HG03521 (cell line): ENCODE results near the gene CCDC88C.

Experiments used
- ATAC-seq: cut with Tn5 transposase; IDR thresholded peaks from one replicate; pipeline ENCODE4 v1.9.1; 2021; ENCODE audit warnings: mild to moderate bottlenecking, moderate library complexity; ENCODE audit not compliant: unreplicated experiment

The CCDC88C gene

GRCh38 chr14:91329486-91330014, 88.1 kb downstream of the CCDC88C start:
- ATAC-seq = no peak

GRCh38 chr14:91328313-91329050, 89.1 kb downstream of the CCDC88C start:
- ATAC-seq = no peak

DNA sequence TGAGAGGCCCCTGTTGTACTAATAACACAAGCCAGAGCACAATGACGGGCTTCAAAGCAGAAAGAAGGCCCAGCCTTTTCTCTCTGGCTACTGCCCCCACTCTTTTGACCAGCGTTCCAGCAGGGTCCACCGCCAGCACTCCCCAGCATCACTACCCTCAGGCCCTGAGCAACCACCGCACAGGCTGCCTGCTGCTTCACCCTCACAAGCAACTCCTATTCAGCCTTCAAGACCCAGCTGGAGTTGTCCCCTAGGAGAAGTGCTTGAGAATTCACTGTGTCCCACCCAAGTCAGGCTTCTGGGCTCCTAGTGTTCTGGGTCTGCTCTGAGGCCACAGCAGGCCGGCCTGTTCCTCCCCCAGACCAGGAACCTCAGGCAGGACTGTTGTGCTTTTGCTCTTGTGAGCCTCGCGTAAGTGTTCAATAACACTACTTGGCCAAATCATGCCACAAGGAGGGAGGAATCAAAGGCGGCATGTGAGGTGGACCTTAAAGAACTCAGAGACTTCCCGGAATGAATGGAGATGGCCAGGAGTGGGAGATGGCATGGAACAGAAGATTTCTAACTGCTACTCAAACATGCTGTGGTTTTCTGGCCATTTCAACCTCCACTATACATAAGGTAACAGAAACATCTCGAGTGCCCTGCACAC, 89.8 kb downstream of the CCDC88C start:
- ATAC-seq = no peak

DNA sequence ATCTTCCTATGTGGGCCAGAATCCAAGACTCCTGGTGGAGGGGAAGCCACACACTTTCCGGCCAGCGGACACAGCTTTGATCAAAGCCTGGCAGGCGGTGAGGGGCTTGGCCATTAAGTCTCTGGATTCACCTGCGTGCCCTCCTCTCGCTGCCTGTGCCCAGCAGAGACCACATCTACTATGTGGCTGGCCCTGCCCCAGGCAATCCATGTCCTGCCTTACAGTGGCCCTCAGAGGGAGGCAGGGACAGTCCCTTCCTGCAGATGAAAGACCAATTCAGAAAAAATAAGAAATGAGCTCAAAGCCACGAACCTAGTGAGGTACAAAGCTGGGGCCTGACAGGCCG, 90.4 kb downstream of the CCDC88C start:
- no peak for ATAC-seq

GRCh38 chr14:91326514-91327249, 90.9 kb downstream of the CCDC88C start:
- no peak for ATAC-seq

- no peak for ATAC-seq
Measured at GRCh38 chr14:91324606-91325575, 92.7 kb downstream of the CCDC88C start.

- peak; percentile 74 for ATAC-seq
Measured at GRCh38 chr14:91323671-91324605, 93.7 kb downstream of the CCDC88C start.

DNA sequence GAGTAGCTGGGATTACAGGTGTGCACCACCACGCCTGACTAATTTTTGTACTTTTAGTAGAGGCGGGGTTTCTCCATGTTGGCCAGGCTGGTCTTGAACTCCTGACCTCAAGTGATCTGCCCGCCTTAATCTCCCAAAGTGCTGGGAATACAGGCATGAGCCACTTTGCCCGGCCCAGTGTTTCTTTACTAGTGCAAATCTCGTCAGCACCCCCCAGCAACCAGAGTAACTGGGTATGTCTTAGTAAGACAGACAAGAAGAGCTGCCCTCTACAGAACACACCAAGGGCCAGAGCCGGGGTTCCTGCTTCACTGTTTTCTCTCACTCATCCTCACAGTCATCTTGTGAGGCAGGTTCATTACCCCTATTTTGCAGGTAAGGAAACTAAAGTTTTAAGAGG, 94.6 kb downstream of the CCDC88C start:
- ATAC-seq = no peak

- ATAC-seq = no peak
Measured at GRCh38 chr14:91322623-91323022, 95.0 kb downstream of the CCDC88C start.

GRCh38 chr14:91321131-91321530, 96.5 kb downstream of the CCDC88C start:
- ATAC-seq = no peak

GRCh38 chr14:91320266-91320665, 97.4 kb downstream of the CCDC88C start:
- no peak for ATAC-seq

- ATAC-seq = no peak
Measured at GRCh38 chr14:91318911-91319310, 98.7 kb downstream of the CCDC88C start.

- no peak for ATAC-seq
Measured at GRCh38 chr14:91317381-91318308, 100.0 kb downstream of the CCDC88C start.

GRCh38 chr14:91316761-91317160, 100.9 kb downstream of the CCDC88C start:
- no peak for ATAC-seq

- peak; percentile 70 for ATAC-seq
Measured at GRCh38 chr14:91315844-91316267, 101.8 kb downstream of the CCDC88C start.

- ATAC-seq = no peak
Measured at GRCh38 chr14:91313852-91314251, 103.8 kb downstream of the CCDC88C start.

DNA sequence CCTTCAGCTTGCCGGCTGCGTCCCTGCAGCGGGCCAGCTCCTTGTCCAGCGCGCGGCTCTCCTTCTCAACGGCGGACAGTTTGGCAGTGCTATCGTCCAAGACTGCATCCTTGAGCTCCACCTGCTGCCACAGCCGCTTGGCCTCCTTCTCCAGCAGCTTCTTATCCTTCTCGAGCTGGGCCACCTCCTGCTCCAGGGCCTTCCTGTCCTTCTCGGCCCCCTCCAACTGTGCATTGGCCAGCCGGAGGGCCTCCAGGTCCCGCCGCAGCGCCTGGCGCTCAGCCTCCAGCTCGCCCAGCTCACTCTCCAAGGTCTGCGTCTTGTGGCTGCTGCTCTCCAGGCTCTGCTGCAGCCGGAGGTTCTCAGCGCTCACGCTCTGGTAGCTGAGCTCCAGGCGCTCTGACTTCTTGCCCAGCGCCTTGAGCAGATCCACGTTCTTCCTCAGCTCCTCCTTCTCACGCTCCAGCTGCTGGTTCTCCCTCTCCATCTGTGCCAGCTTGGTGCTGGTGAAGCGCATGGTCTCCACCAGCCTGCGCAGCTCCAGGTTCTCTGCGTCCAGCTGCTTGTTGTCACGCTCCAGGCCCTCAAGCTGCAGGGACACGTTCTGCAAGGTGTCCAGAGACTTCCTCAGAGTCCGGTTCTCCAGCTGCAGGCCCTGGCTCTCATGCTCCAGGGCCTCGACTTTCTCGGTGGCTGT, 104.3 kb downstream of the CCDC88C start:
- no peak for ATAC-seq

DNA sequence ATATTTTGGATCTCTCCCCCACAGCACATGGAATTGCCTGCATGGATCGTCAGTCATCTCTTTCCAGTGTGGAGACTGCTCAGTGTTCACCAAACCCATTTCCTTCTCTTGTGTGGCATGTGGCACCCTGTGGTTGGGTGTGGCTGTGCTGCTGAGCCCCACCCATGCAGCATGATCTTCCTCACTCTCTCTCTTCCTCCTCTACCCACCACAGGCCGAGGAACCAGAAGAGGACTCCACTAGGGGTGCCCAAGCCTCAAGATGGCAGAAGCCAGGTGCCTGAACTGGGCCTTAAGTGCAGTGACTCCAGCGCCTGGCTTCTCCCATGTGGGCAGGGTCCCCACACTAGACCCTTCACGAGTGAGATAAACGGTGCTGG, 106.3 kb downstream of the CCDC88C start:
- no peak for ATAC-seq
